Fibroblast of lung (primary cell): ENCODE measurements around the gene ORC1. TPM values are rescaled to one million over a fixed set of nuclear protein-coding genes. Genes with fewer than 3 reads are reported as not detected.
A peak's percentile ranks its signal among the peaks of the same experiment; 100 is the strongest.

Experiments used
- DNase-seq, 2 donors: peaks; one replicate each; pipeline versions ENCODE4 v3.0.0 to v3.0.0-alpha.2; 2010; ENCODE audit warnings: low read depth in 2 of 2
- H2AFZ ChIP-seq: 2 replicates; pipeline ENCODE4 v1.5.1; 2012; ENCODE audit warnings: low read length, control low read depth, inconsistent platforms
- H3K27ac ChIP-seq: 2 replicates; pipeline ENCODE4 v1.5.1; 2011; ENCODE audit warnings: low read length, control low read depth; ENCODE audit not compliant: insufficient read depth
- H3K27me3 ChIP-seq: 2 replicates; pipeline ENCODE4 v1.5.1; 2011; ENCODE audit warnings: mild to moderate bottlenecking, low read length; ENCODE audit not compliant: control insufficient read depth, insufficient read depth
- H3K36me3 ChIP-seq: 2 replicates; pipeline ENCODE4 v1.5.1; 2011; ENCODE audit warnings: low read length; ENCODE audit not compliant: control insufficient read depth, insufficient read depth
- H3K4me1 ChIP-seq: 2 replicates; pipeline ENCODE4 v1.5.1; 2011; ENCODE audit warnings: low read length; ENCODE audit not compliant: control insufficient read depth, insufficient read depth; ENCODE audit errors: extremely low read depth
- H3K4me2 ChIP-seq: 2 replicates; pipeline ENCODE4 v1.5.1; 2011; ENCODE audit warnings: low read length, control low read depth; ENCODE audit not compliant: insufficient read depth; ENCODE audit errors: extremely low read depth
- H3K4me3 ChIP-seq, 4 experiments: fragments of 200-600 bp in 1 of 4; sonication (generic) in 1 of 4; replicated peaks in 1 of 4; 2 replicates each; pipeline ENCODE4 v1.5.1; 2011 to 2016; ENCODE audit warnings: low read length in 4 of 4, low read depth in 3 of 4, mild to moderate bottlenecking in 3 of 4, control low read depth in 2 of 4, inconsistent platforms in 1 of 4, mixed read lengths in 1 of 4; ENCODE audit not compliant: insufficient read depth in 1 of 4; ENCODE audit errors: control extremely low read depth in 1 of 4
- H3K79me2 ChIP-seq: 2 replicates; pipeline ENCODE4 v1.5.1; 2012; ENCODE audit warnings: mild to moderate bottlenecking, low read length, inconsistent platforms; ENCODE audit not compliant: control insufficient read depth, insufficient read depth
- H3K9ac ChIP-seq: 2 replicates; pipeline ENCODE4 v1.5.1; 2011; ENCODE audit warnings: mild to moderate bottlenecking, low read length, control low read depth; ENCODE audit not compliant: insufficient read depth
- H3K9me3 ChIP-seq: 2 replicates; pipeline ENCODE4 v1.5.1; 2012; ENCODE audit warnings: low read depth, low read length; ENCODE audit not compliant: control insufficient read depth, insufficient read depth
- H4K20me1 ChIP-seq: 2 replicates; pipeline ENCODE4 v1.5.1; 2011; ENCODE audit warnings: low read length; ENCODE audit not compliant: control insufficient read depth, insufficient read depth; ENCODE audit errors: extremely low read depth
- CTCF ChIP-seq, 2 donors: IDR thresholded peaks in 1 of 2; conservative IDR thresholded peaks in 1 of 2; 1 replicate in 1 of 2; 2 replicates in 1 of 2; pipeline ENCODE4 v1.5.1; 2011 to 2012; ENCODE audit warnings: low read length in 2 of 2, control low read depth in 1 of 2, inconsistent platforms in 1 of 2, low read depth in 1 of 2, mild to moderate bottlenecking in 1 of 2
- EZH2 ChIP-seq: IDR thresholded peaks from 2 replicates; pipeline ENCODE4 v1.5.1; 2012; ENCODE audit warnings: low read length, control low read depth, mild to moderate bottlenecking; ENCODE audit errors: missing control alignments
- polyA plus RNA-seq, 2 donors: library from polyadenylated mRNA; depleted of rRNA in 1 of 2; stranded (reverse) in 1 of 2; unstranded in 1 of 2; fragments of >200 nt; gene quantifications; 2 replicates each; pipeline ENCODE4 v1.2.1, GENCODE V29; 2011 to 2012; ENCODE audit warnings: missing spikeins in 1 of 2
- total RNA-seq: library from RNA; depleted of rRNA; stranded (reverse); fragments of >200 nt; gene quantifications from 2 replicates; pipeline ENCODE4 v1.2.1, GENCODE V29; 2014

Gene ORC1
- total and polyA plus RNA-seq, 2 donors (not counting 1 experiment from before 2014, with no cell fraction given): 0.83 to 3.6 TPM

GRCh38 chr1:52424813-52425212 lies 20.6 kb upstream of the ORC1 start:
- Histone ChIP-seq H3K27ac (no peak overlapping the region), H3K4me2 (no peak overlapping the region), H3K27me3 (no peaks in the 10 kb centered on the region), H2AFZ (no peak overlapping the region), H3K79me2 (no peaks in the 10 kb centered on the region), H3K4me1 (peaks cover 2% of the 10 kb centered on the region), H3K36me3 (peaks cover 1% of the 10 kb centered on the region), H3K4me3 (no peak overlapping the region), H3K9ac (no peak overlapping the region), H4K20me1 (no peaks in the 10 kb centered on the region), H3K9me3 (no peaks in the 10 kb centered on the region)
- peak; percentile 8 to 14 for DNase-seq
- TF ChIP-seq EZH2 (no peak), CTCF (conservative IDR thresholded peaks at IDR 0.05 in 1 of 2, IDR thresholded peaks at IDR 0.05 in 1 of 2; ENCODE audit: low read depth in 1 of 2, low read length in 2 of 2) (no peak)

GRCh38 chr1:52424231-52424636 lies 20.0 kb upstream of the ORC1 start:
- H2AFZ ChIP-seq: no peak overlapping the region
- H3K27me3 ChIP-seq: no peaks in the 10 kb centered on the region
- peaks cover 1% of the 10 kb centered on the region for H3K36me3 ChIP-seq
- no peak overlapping the region for H3K9ac ChIP-seq
- TF ChIP-seq CTCF (conservative IDR thresholded peaks at IDR 0.05 in 1 of 2, IDR thresholded peaks at IDR 0.05 in 1 of 2; ENCODE audit: low read depth in 1 of 2, low read length in 2 of 2): no peak
- TF ChIP-seq EZH2: no peak
- H3K4me1 ChIP-seq: peaks cover 2% of the 10 kb centered on the region
- DNase-seq: no peak
- H3K9me3 ChIP-seq: no peaks in the 10 kb centered on the region
- H3K79me2 ChIP-seq: no peaks in the 10 kb centered on the region
- H3K4me3 ChIP-seq: no peak overlapping the region
- no peak overlapping the region for H3K27ac ChIP-seq
- H3K4me2 ChIP-seq: no peak overlapping the region
- H4K20me1 ChIP-seq: no peaks in the 10 kb centered on the region

- Histone ChIP-seq H3K4me2 (no peak overlapping the region), H3K27ac (no peak overlapping the region), H4K20me1 (no peaks in the 10 kb centered on the region), H3K4me3 (no peak overlapping the region), H3K27me3 (no peaks in the 10 kb centered on the region), H3K4me1 (peaks cover 2% of the 10 kb centered on the region), H3K9ac (no peak overlapping the region), H3K79me2 (no peaks in the 10 kb centered on the region), H2AFZ (no peak overlapping the region), H3K36me3 (peaks cover 1% of the 10 kb centered on the region), H3K9me3 (no peaks in the 10 kb centered on the region)
- no peak for TF ChIP-seq CTCF (conservative IDR thresholded peaks at IDR 0.05 in 1 of 2, IDR thresholded peaks at IDR 0.05 in 1 of 2; ENCODE audit: low read depth in 1 of 2, low read length in 2 of 2)
- no peak for TF ChIP-seq EZH2
- no peak for DNase-seq
Measured at GRCh38 chr1:52423771-52424170, 19.5 kb upstream of the ORC1 start.
